HG02970 (cell line): ENCODE measurements around the gene ZNF77.
"Not testable (repeated sequence)": the region's sequence is repeated elsewhere in the genome, so short reads cannot be mapped to it uniquely, and the experiment has no call there.

Source experiments
- ATAC-seq: cut with Tn5 transposase; IDR thresholded peaks from one replicate; pipeline ENCODE4 v1.9.1; 2021; ENCODE audit warnings: mild to moderate bottlenecking, moderate library complexity, moderate number of reproducible peaks; ENCODE audit not compliant: unreplicated experiment, low FRiP score

The ZNF77 gene

GRCh38 chr19:2923510-2923909, 21.3 kb downstream of the ZNF77 start:
- ATAC-seq, result no peak

GRCh38 chr19:2922987-2923386, 21.8 kb downstream of the ZNF77 start:
- no peak for ATAC-seq

GRCh38 chr19:2917275-2918184, 27.2 kb downstream of the ZNF77 start:
- ATAC-seq, result no peak

- no peak for ATAC-seq
Observed at GRCh38 chr19:2912306-2912705, 32.5 kb downstream of the ZNF77 start.

GRCh38 chr19:2906631-2907195, 38.1 kb downstream of the ZNF77 start:
- ATAC-seq, result no peak

- ATAC-seq, result no peak
Observed at GRCh38 chr19:2905918-2906519, 38.8 kb downstream of the ZNF77 start.

GRCh38 chr19:2903326-2903725, 41.4 kb downstream of the ZNF77 start:
- not testable (repeated sequence) for ATAC-seq

GRCh38 chr19:2902590-2903218, 42.1 kb downstream of the ZNF77 start:
- ATAC-seq, result no peak

GRCh38 chr19:2900296-2901252, 44.2 kb downstream of the ZNF77 start, which contains the start of gene ZNF57:
TSS of gene ZNF57 (plus strand) at chr19:2900928. CDS start at chr19:2901046, 118 bp downstream.
- peak; percentile 96 for ATAC-seq

- ATAC-seq, result no peak
Observed at GRCh38 chr19:2896694-2897093, 48.1 kb downstream of the ZNF77 start.

GRCh38 chr19:2890531-2890930, 54.2 kb downstream of the ZNF77 start:
- not testable (repeated sequence) for ATAC-seq

GRCh38 chr19:2888731-2889224, 56.0 kb downstream of the ZNF77 start:
- ATAC-seq, result no peak

GRCh38 chr19:2887391-2887914, 57.3 kb downstream of the ZNF77 start:
- ATAC-seq, result no peak

- ATAC-seq, result no peak
Observed at GRCh38 chr19:2885736-2886135, 59.0 kb downstream of the ZNF77 start.

- no peak for ATAC-seq
Observed at GRCh38 chr19:2883686-2884439, 60.9 kb downstream of the ZNF77 start.
